ENCODE data around the gene SOHLH1. TPM values are rescaled to one million over a fixed set of nuclear protein-coding genes. Genes with fewer than 3 reads are reported as not detected.

The SOHLH1 gene
- total RNA-seq, 1 experiment from 2014 or later = not detected

DNA sequence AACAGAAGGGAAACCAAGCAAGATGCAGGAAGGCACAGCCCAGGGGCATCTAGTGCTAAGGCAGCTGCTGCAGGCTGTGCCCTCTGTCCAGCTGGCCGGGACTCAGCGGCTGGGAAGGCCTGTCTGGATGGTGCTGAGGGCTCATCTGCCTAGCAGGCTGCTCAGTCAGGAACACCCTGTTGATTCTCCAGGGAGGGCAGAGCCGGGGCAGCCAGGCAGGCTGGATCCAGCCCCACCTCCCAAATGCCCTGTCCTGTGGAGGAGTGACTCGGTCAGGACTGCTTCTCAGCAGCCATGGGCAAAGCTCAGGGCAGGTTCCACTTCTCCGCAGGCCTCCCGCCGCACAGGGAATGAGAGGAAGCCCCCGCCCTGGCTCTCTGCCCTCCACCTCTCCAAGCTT lies 44.0 kb downstream of the SOHLH1 start:
- Histone ChIP-seq H3K4me3 (replicated peaks in 1 of 2; ENCODE audit: low read depth in 1 of 2, low read length in 2 of 2) (no peak overlapping the region), H3K9me2 (ENCODE audit: insufficient read depth) (no peaks in the 10 kb centered on the region), H3K79me2 (ENCODE audit: insufficient read depth, low read length) (no peaks in the 10 kb centered on the region), H3K27ac (ENCODE audit: low read depth, low read length) (no peak overlapping the region), H2AFZ (ENCODE audit: low read depth, low read length, poor library complexity, severe bottlenecking) (no peak overlapping the region), H3K27me3 (ENCODE audit: insufficient read depth, low read length) (no peaks in the 10 kb centered on the region), H4K20me1 (ENCODE audit: insufficient read depth) (no peaks in the 10 kb centered on the region), H3K4me2 (ENCODE audit: low read length) (no peak overlapping the region), H3K9ac (ENCODE audit: low read length) (no peak overlapping the region), H3K4me1 (ENCODE audit: control insufficient read depth in 1 of 2, insufficient read depth in 2 of 2, low read length in 2 of 2) (no peaks in the 10 kb centered on the region), H3K9me3 (ENCODE audit: control insufficient read depth in 1 of 2, insufficient read depth in 1 of 2, low read depth in 1 of 2, low read length in 2 of 2) (peaks cover 0 to 4% of the 10 kb centered on the region in 2 experiments; a peak in 1 of 4 replicates), H3K36me3 (ENCODE audit: control insufficient read depth in 1 of 2, insufficient read depth in 2 of 2, low read length in 2 of 2) (no peaks in the 10 kb centered on the region)
- ChIA-PET POLR2A (no interaction called here), CTCF (no interaction called here), RAD21 (ENCODE audit: low non-redundant PET in 1 of 2, low total read pairs in 2 of 2, uncharacterized antibody in 2 of 2, unreplicated experiment in 2 of 2) (no interaction called here)
- TF ChIP-seq ZFX (IDR thresholded peaks at IDR 0.05) (no peak), SRF (IDR thresholded peaks at IDR 0.05; ENCODE audit: low read depth) (no peak), TCF7L2 (IDR thresholded peaks at IDR 0.05; ENCODE audit: borderline replicate concordance, extremely low read depth, insufficient read depth, insufficient read length) (no peak), ELF1 (IDR thresholded peaks at IDR 0.05; ENCODE audit: borderline replicate concordance, low read depth) (no peak), SP1 (IDR thresholded peaks at IDR 0.05; ENCODE audit: low read depth) (no peak), EZH2phosphoT487 (IDR thresholded peaks at IDR 0.05; ENCODE audit: borderline replicate concordance) (no peak), YY1 (IDR thresholded peaks at IDR 0.05; ENCODE audit: extremely low read depth, insufficient replicate concordance, low read depth, low read length) (no peak), SIN3A (IDR thresholded peaks at IDR 0.05; ENCODE audit: low read depth) (no peak), POLR2A (IDR thresholded peaks at IDR 0.05; ENCODE audit: borderline replicate concordance, extremely low read depth, insufficient read depth, insufficient read length) (no peak), CBX3 (IDR thresholded peaks at IDR 0.05; ENCODE audit: low read depth) (no peak), POLR2AphosphoS5 (IDR thresholded peaks at IDR 0.05; ENCODE audit: low read depth, low read length) (no peak), EZH2 (IDR thresholded peaks at IDR 0.05) (no peak), CEBPB (IDR thresholded peaks at IDR 0.05; ENCODE audit: low read depth) (no peak), RAD21 (IDR thresholded peaks at IDR 0.05; ENCODE audit: low read depth) (no peak), JUND (IDR thresholded peaks at IDR 0.05) (no peak)
- TF ChIP-seq, protein P1, sequence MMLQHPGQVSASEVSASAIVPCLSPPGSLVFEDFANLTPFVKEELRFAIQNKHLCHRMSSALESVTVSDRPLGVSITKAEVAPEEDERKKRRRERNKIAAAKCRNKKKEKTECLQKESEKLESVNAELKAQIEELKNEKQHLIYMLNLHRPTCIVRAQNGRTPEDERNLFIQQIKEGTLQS (IDR thresholded peaks at IDR 0.05) = no peak
- TF ChIP-seq, protein P2, sequence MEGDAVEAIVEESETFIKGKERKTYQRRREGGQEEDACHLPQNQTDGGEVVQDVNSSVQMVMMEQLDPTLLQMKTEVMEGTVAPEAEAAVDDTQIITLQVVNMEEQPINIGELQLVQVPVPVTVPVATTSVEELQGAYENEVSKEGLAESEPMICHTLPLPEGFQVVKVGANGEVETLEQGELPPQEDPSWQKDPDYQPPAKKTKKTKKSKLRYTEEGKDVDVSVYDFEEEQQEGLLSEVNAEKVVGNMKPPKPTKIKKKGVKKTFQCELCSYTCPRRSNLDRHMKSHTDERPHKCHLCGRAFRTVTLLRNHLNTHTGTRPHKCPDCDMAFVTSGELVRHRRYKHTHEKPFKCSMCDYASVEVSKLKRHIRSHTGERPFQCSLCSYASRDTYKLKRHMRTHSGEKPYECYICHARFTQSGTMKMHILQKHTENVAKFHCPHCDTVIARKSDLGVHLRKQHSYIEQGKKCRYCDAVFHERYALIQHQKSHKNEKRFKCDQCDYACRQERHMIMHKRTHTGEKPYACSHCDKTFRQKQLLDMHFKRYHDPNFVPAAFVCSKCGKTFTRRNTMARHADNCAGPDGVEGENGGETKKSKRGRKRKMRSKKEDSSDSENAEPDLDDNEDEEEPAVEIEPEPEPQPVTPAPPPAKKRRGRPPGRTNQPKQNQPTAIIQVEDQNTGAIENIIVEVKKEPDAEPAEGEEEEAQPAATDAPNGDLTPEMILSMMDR (IDR thresholded peaks at IDR 0.05 in 2 of 3, conservative IDR thresholded peaks at IDR 0.05 in 1 of 3; ENCODE audit: borderline replicate concordance in 1 of 3, insufficient read depth in 1 of 3, low read depth in 2 of 3, low read length in 2 of 3) = no peak
- TF ChIP-seq, protein P3, sequence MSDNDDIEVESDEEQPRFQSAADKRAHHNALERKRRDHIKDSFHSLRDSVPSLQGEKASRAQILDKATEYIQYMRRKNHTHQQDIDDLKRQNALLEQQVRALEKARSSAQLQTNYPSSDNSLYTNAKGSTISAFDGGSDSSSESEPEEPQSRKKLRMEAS (IDR thresholded peaks at IDR 0.05) = no peak
- TF ChIP-seq, protein P4, sequence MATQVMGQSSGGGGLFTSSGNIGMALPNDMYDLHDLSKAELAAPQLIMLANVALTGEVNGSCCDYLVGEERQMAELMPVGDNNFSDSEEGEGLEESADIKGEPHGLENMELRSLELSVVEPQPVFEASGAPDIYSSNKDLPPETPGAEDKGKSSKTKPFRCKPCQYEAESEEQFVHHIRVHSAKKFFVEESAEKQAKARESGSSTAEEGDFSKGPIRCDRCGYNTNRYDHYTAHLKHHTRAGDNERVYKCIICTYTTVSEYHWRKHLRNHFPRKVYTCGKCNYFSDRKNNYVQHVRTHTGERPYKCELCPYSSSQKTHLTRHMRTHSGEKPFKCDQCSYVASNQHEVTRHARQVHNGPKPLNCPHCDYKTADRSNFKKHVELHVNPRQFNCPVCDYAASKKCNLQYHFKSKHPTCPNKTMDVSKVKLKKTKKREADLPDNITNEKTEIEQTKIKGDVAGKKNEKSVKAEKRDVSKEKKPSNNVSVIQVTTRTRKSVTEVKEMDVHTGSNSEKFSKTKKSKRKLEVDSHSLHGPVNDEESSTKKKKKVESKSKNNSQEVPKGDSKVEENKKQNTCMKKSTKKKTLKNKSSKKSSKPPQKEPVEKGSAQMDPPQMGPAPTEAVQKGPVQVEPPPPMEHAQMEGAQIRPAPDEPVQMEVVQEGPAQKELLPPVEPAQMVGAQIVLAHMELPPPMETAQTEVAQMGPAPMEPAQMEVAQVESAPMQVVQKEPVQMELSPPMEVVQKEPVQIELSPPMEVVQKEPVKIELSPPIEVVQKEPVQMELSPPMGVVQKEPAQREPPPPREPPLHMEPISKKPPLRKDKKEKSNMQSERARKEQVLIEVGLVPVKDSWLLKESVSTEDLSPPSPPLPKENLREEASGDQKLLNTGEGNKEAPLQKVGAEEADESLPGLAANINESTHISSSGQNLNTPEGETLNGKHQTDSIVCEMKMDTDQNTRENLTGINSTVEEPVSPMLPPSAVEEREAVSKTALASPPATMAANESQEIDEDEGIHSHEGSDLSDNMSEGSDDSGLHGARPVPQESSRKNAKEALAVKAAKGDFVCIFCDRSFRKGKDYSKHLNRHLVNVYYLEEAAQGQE (IDR thresholded peaks at IDR 0.05; ENCODE audit: low read depth) = no peak
- TF ChIP-seq, protein P5, sequence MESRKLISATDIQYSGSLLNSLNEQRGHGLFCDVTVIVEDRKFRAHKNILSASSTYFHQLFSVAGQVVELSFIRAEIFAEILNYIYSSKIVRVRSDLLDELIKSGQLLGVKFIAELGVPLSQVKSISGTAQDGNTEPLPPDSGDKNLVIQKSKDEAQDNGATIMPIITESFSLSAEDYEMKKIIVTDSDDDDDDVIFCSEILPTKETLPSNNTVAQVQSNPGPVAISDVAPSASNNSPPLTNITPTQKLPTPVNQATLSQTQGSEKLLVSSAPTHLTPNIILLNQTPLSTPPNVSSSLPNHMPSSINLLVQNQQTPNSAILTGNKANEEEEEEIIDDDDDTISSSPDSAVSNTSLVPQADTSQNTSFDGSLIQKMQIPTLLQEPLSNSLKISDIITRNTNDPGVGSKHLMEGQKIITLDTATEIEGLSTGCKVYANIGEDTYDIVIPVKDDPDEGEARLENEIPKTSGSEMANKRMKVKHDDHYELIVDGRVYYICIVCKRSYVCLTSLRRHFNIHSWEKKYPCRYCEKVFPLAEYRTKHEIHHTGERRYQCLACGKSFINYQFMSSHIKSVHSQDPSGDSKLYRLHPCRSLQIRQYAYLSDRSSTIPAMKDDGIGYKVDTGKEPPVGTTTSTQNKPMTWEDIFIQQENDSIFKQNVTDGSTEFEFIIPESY (IDR thresholded peaks at IDR 0.05; ENCODE audit: extremely low read depth, insufficient replicate concordance, low read length) = no peak
- ATAC-seq (no peak), DNase-seq (ENCODE audit: low read depth, low spot score) (no peak)
- BruUV-seq (replicated peaks) = no TSS peak
- intact Hi-C loops (cut with micrococcal nuclease) = no loop called here

Data from HCT116 (cell line).